ENCODE data around the gene RGL3. TPM values are rescaled to one million over a fixed set of nuclear protein-coding genes. Genes with fewer than 3 reads are reported as not detected.
A peak's percentile ranks its signal among the peaks of the same experiment; 100 is the strongest.

Gene RGL3
- total RNA-seq, 1 experiment from 2014 or later = 22.6 TPM

GRCh38 chr19:11420429-11421370 lies 1.6 kb upstream of the RGL3 start:
- no peaks in the 10 kb centered on the region for H3K4me1 ChIP-seq (ENCODE audit: control insufficient read depth, insufficient read depth, low read length)
- intact Hi-C loops (cut with micrococcal nuclease; ENCODE audit: unreplicated experiment) (no loop called here), in situ Hi-C loops (cut with HindIII; ENCODE audit: low pct_unique_long_range_greater_than_20kb, low sequenced_read_pairs) (no loop called here)
- no peak overlapping the region for H3K27ac ChIP-seq (ENCODE audit: low read length)
- no peaks in the 10 kb centered on the region for H3K27me3 ChIP-seq (ENCODE audit: control insufficient read depth, insufficient read depth, low read length)
- ATAC-seq = no peak
- BruUV-seq (replicated peaks) = no TSS peak
- no peak for TF ChIP-seq TCF7L2 (IDR thresholded peaks at IDR 0.05; ENCODE audit: low read depth, low read length)
- TF ChIP-seq SIN3A (IDR thresholded peaks at IDR 0.05; ENCODE audit: borderline replicate concordance, insufficient read depth, low read depth, low read length) = no peak
- no peak for TF ChIP-seq POLR2AphosphoS5 (IDR thresholded peaks at IDR 0.05; ENCODE audit: low read depth, low read length)
- TF ChIP-seq, protein P1, sequence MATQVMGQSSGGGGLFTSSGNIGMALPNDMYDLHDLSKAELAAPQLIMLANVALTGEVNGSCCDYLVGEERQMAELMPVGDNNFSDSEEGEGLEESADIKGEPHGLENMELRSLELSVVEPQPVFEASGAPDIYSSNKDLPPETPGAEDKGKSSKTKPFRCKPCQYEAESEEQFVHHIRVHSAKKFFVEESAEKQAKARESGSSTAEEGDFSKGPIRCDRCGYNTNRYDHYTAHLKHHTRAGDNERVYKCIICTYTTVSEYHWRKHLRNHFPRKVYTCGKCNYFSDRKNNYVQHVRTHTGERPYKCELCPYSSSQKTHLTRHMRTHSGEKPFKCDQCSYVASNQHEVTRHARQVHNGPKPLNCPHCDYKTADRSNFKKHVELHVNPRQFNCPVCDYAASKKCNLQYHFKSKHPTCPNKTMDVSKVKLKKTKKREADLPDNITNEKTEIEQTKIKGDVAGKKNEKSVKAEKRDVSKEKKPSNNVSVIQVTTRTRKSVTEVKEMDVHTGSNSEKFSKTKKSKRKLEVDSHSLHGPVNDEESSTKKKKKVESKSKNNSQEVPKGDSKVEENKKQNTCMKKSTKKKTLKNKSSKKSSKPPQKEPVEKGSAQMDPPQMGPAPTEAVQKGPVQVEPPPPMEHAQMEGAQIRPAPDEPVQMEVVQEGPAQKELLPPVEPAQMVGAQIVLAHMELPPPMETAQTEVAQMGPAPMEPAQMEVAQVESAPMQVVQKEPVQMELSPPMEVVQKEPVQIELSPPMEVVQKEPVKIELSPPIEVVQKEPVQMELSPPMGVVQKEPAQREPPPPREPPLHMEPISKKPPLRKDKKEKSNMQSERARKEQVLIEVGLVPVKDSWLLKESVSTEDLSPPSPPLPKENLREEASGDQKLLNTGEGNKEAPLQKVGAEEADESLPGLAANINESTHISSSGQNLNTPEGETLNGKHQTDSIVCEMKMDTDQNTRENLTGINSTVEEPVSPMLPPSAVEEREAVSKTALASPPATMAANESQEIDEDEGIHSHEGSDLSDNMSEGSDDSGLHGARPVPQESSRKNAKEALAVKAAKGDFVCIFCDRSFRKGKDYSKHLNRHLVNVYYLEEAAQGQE (IDR thresholded peaks at IDR 0.05; ENCODE audit: insufficient read depth in 1 of 2, low read depth in 2 of 2, low read length in 1 of 2) = no peak
- TF ChIP-seq, protein P2, sequence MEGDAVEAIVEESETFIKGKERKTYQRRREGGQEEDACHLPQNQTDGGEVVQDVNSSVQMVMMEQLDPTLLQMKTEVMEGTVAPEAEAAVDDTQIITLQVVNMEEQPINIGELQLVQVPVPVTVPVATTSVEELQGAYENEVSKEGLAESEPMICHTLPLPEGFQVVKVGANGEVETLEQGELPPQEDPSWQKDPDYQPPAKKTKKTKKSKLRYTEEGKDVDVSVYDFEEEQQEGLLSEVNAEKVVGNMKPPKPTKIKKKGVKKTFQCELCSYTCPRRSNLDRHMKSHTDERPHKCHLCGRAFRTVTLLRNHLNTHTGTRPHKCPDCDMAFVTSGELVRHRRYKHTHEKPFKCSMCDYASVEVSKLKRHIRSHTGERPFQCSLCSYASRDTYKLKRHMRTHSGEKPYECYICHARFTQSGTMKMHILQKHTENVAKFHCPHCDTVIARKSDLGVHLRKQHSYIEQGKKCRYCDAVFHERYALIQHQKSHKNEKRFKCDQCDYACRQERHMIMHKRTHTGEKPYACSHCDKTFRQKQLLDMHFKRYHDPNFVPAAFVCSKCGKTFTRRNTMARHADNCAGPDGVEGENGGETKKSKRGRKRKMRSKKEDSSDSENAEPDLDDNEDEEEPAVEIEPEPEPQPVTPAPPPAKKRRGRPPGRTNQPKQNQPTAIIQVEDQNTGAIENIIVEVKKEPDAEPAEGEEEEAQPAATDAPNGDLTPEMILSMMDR (IDR thresholded peaks at IDR 0.05) = no peak
- H3K4me3 ChIP-seq (ENCODE audit: low read depth in 2 of 2, low read length in 2 of 2) = no peak overlapping the region
- H3K36me3 ChIP-seq (ENCODE audit: control insufficient read depth, insufficient read depth, low read length) = peaks cover 5% of the 10 kb centered on the region; the same call in 1 of the 2 replicates
- DNase-seq (ENCODE audit: low read depth, low spot score) = no peak
- CTCF ChIA-PET = interaction anchor here (0.6 to 1.5 kb wide), 3 partner anchors 38 to 508 kb away, joined by 3 to 14 read pairs (median 4); no protein-coding TSS in a partner anchor
- no peaks in the 10 kb centered on the region for H3K9me3 ChIP-seq (ENCODE audit: control insufficient read depth, insufficient read depth, low read depth, low read length)
- POLR2A ChIA-PET = interaction anchor here (0.7 kb wide), 1 partner anchor 176 kb away, joined by 4 read pairs; no protein-coding TSS in a partner anchor

- no peak for ATAC-seq
- no peaks in the 10 kb centered on the region for H3K27me3 ChIP-seq (ENCODE audit: control insufficient read depth, insufficient read depth, low read length)
- intact Hi-C loops (cut with micrococcal nuclease; ENCODE audit: unreplicated experiment) (no loop called here), in situ Hi-C loops (cut with HindIII; ENCODE audit: low pct_unique_long_range_greater_than_20kb, low sequenced_read_pairs) (no loop called here)
- H3K4me1 ChIP-seq (ENCODE audit: control insufficient read depth, insufficient read depth, low read length) = no peaks in the 10 kb centered on the region
- CTCF ChIA-PET = no interaction called here
- peak overlapping the region; percentile 66 to 81 for H3K4me3 ChIP-seq (ENCODE audit: low read depth in 2 of 2, low read length in 2 of 2)
- no TSS peak for BruUV-seq (replicated peaks)
- H3K36me3 ChIP-seq (ENCODE audit: control insufficient read depth, insufficient read depth, low read length) = peaks cover 5% of the 10 kb centered on the region; the same call in 1 of the 2 replicates
- H3K9me3 ChIP-seq (ENCODE audit: control insufficient read depth, insufficient read depth, low read depth, low read length) = no peaks in the 10 kb centered on the region
- POLR2A ChIA-PET = no interaction called here
- H3K27ac ChIP-seq (ENCODE audit: low read length) = no peak overlapping the region
- TF ChIP-seq TCF7L2 (IDR thresholded peaks at IDR 0.05; ENCODE audit: low read depth, low read length) = no peak
- TF ChIP-seq, protein P1 (IDR thresholded peaks at IDR 0.05; ENCODE audit: insufficient read depth in 1 of 2, low read depth in 2 of 2, low read length in 1 of 2) = no peak
- TF ChIP-seq SIN3A (IDR thresholded peaks at IDR 0.05; ENCODE audit: borderline replicate concordance, insufficient read depth, low read depth, low read length) = no peak
- no peak for DNase-seq (ENCODE audit: low read depth, low spot score)
These were observed 993 bp downstream of the RGL3 start for GRCh38 chr19:11418094-11418548.
